ENCODE data around the gene SMIM24.

SMIM24 gene

DNA sequence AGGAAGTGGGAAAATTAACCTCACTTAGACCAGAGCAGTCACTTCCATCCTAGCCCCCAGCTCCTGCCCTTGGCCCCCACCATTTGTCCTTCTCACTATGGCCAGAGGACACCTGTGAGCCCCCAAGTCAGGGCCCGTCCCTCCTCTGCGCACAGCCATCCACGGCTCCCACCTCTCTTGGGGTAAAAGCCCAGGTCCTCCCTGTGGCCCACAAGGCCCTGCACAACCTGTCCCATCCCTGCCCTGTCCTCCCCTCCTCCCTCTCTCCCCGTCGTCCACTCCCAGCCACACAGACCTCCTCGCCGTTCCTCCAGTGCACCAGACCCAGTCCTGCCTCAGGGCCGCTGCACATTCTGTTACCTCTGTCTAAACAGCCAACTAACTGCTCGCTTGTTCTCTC lies 53.9 kb downstream of the SMIM24 start:
- no peaks in the 10 kb centered on the region for H3K27me3 Mint-ChIP-seq
- H3K27ac Mint-ChIP-seq: no peak overlapping the region
- H3K4me1 Mint-ChIP-seq (ENCODE audit: low read depth): peaks cover 4% of the 10 kb centered on the region
- H3K36me3 Mint-ChIP-seq: peaks cover 2% of the 10 kb centered on the region
- H3K9me3 Mint-ChIP-seq (ENCODE audit: low read depth): no peaks in the 10 kb centered on the region
- H3K4me3 Mint-ChIP-seq: no peak overlapping the region
